H1 (cell line): ENCODE results near the gene MYBPC2. TPM values are rescaled to one million over a fixed set of nuclear protein-coding genes. Genes with fewer than 3 reads are reported as not detected.

Source experiments
- CTCF ChIA-PET: fragments of 300-600 bp; sonication (Branson Sonifier 250); formaldehyde crosslinking; loops from one replicate; lab custom pipeline; 2021; ENCODE audit not compliant: partially characterized antibody; lab: Charles Lee
- POLR2A ChIA-PET: fragments of 300-600 bp; sonication (Branson Sonifier 250); formaldehyde crosslinking; loops from one replicate; lab custom pipeline; 2021; ENCODE audit warnings: inconsistent platforms; ENCODE audit not compliant: partially characterized antibody; lab: Charles Lee
- DNase-seq, 2 experiments: peaks; one replicate each; pipeline versions ENCODE4 v3.0.0 to v3.0.0-alpha.2; 2010 to 2022; ENCODE audit warnings: low spot score in 2 of 2, low read depth in 1 of 2, mixed read lengths in 1 of 2
- FAIRE-seq: peaks from 2 replicates; lab custom pipeline; 2011; peaks lifted over from hg19 to GRCh38; lab: Jason Lieb, UNC
- H2AFZ ChIP-seq: 2 replicates; pipeline ENCODE4 v1.8.1; 2012; ENCODE audit warnings: low read length, inconsistent platforms
- H2AK5ac ChIP-seq: 2 replicates; pipeline ENCODE4 v1.6.1; 2013; ENCODE audit warnings: low read depth, low read length
- H2BK120ac ChIP-seq: replicated peaks from 2 replicates; pipeline ENCODE3; 2013; ENCODE audit warnings: low read depth, low read length, inconsistent platforms
- H2BK12ac ChIP-seq: 2 replicates; pipeline ENCODE4 v1.6.1; 2013; ENCODE audit warnings: low read depth, low read length
- H2BK15ac ChIP-seq: 2 replicates; pipeline ENCODE4 v1.6.1; 2013; ENCODE audit warnings: low read length
- H2BK20ac ChIP-seq: 2 replicates; pipeline ENCODE4 v1.6.1; 2013; ENCODE audit warnings: low read length
- H2BK5ac ChIP-seq: 2 replicates; pipeline ENCODE4 v1.6.1; 2013; ENCODE audit warnings: low read depth, low read length
- H3K14ac ChIP-seq: 2 replicates; pipeline ENCODE4 v1.6.1; 2013; ENCODE audit warnings: inconsistent platforms; ENCODE audit not compliant: insufficient read length
- H3K18ac ChIP-seq: 2 replicates; pipeline ENCODE4 v1.6.1; 2013; ENCODE audit warnings: low read length; ENCODE audit errors: extremely low read depth
- H3K23ac ChIP-seq: 2 replicates; pipeline ENCODE4 v1.6.1; 2013; ENCODE audit warnings: inconsistent platforms; ENCODE audit not compliant: insufficient read length
- H3K23me2 ChIP-seq: 2 replicates; pipeline ENCODE4 v1.6.1; 2013; ENCODE audit warnings: low read depth, low read length
- H3K27ac ChIP-seq: 2 replicates; pipeline ENCODE4 v1.6.1; 2011; ENCODE audit warnings: low read depth, low read length, inconsistent platforms
- H3K27me3 ChIP-seq, 4 experiments: replicated peaks in 1 of 4; 1 replicate in 1 of 4; 2 replicates in 3 of 4; pipeline versions ENCODE4 v1.6.1 to v1.8.1; 2011 to 2013; ENCODE audit warnings: low read length in 3 of 4, mild to moderate bottlenecking in 3 of 4, inconsistent platforms in 2 of 4, mixed read lengths in 2 of 4, moderate library complexity in 1 of 4; ENCODE audit not compliant: control insufficient read depth in 3 of 4, insufficient read depth in 3 of 4; ENCODE audit errors: extremely low read depth in 1 of 4
- H3K36me3 ChIP-seq, 4 experiments: 2 replicates each; pipeline versions ENCODE4 v1.6.1 to v1.8.1; 2011 to 2013; ENCODE audit warnings: mild to moderate bottlenecking in 4 of 4, low read length in 3 of 4, moderate library complexity in 2 of 4, control low read depth in 1 of 4, inconsistent platforms in 1 of 4; ENCODE audit not compliant: insufficient read depth in 4 of 4, control insufficient read depth in 2 of 4
- H3K4ac ChIP-seq: replicated peaks from 2 replicates; pipeline ENCODE3; 2013; ENCODE audit warnings: low read length, low read depth, mixed read lengths, inconsistent platforms; ENCODE audit not compliant: insufficient read length
- H3K4me1 ChIP-seq, 4 experiments: replicated peaks in 1 of 4; 1 replicate in 1 of 4; 2 replicates in 3 of 4; pipeline versions ENCODE4 v1.6.1 to v1.8.1; 2011 to 2013; ENCODE audit warnings: low read length in 3 of 4, inconsistent platforms in 2 of 4, mixed read lengths in 1 of 4; ENCODE audit not compliant: insufficient read depth in 4 of 4, control insufficient read depth in 3 of 4
- H3K4me2 ChIP-seq, 2 experiments: 2 replicates each; pipeline versions ENCODE4 v1.6.1 to v1.8.1; 2011 to 2013; ENCODE audit warnings: low read depth in 2 of 2, low read length in 2 of 2, control low read depth in 1 of 2, inconsistent platforms in 1 of 2, mild to moderate bottlenecking in 1 of 2; ENCODE audit not compliant: insufficient read depth in 1 of 2
- H3K4me3 ChIP-seq, 4 experiments: fragments of 200-600, 300-600 bp in 1 of 4; sonication (generic), shearing (Covaris generic), sonication (Bioruptor Twin) in 1 of 4; 2 replicates each; pipeline versions ENCODE4 v1.5.1 to v1.8.1; 2011 to 2016; ENCODE audit warnings: low read length in 4 of 4, low read depth in 3 of 4, control low read depth in 2 of 4, inconsistent platforms in 2 of 4, mild to moderate bottlenecking in 2 of 4, mixed read lengths in 1 of 4, moderate library complexity in 1 of 4; ENCODE audit not compliant: insufficient read depth in 2 of 4; ENCODE audit errors: extremely low read depth in 1 of 4
- H3K56ac ChIP-seq: replicated peaks from 2 replicates; pipeline ENCODE3; 2013; ENCODE audit warnings: low read depth, mild to moderate bottlenecking, mixed read lengths, low read length, inconsistent platforms; ENCODE audit not compliant: insufficient read length
- H3K79me1 ChIP-seq: 2 replicates; pipeline ENCODE4 v1.6.1; 2013; ENCODE audit warnings: low read depth, low read length, control low read depth
- H3K79me2 ChIP-seq, 2 experiments: 2 replicates each; pipeline versions ENCODE4 v1.6.1 to v1.8.1; 2012 to 2013; ENCODE audit warnings: low read length in 2 of 2, mild to moderate bottlenecking in 2 of 2, inconsistent platforms in 1 of 2; ENCODE audit not compliant: insufficient read depth in 2 of 2, control insufficient read depth in 1 of 2
- H3K9ac ChIP-seq, 4 experiments: replicated peaks in 1 of 4; 1 replicate in 1 of 4; 2 replicates in 3 of 4; pipeline versions ENCODE4 v1.6.1 to v1.8.1; 2011 to 2013; ENCODE audit warnings: low read depth in 3 of 4, low read length in 3 of 4, control low read depth in 2 of 4, mild to moderate bottlenecking in 2 of 4, moderate library complexity in 2 of 4, inconsistent platforms in 1 of 4; ENCODE audit errors: extremely low read depth in 1 of 4
- H3K9me3 ChIP-seq, 2 experiments: 2 replicates each; pipeline versions ENCODE4 v1.6.1 to v1.8.1; 2012 to 2013; ENCODE audit warnings: mild to moderate bottlenecking in 2 of 2, moderate library complexity in 2 of 2, control low read depth in 1 of 2, inconsistent platforms in 1 of 2, low read depth in 1 of 2, low read length in 1 of 2, mixed read lengths in 1 of 2; ENCODE audit not compliant: insufficient read depth in 2 of 2
- H4K20me1 ChIP-seq, 2 experiments: replicated peaks in 1 of 2; 2 replicates each; pipeline versions ENCODE3 to v1.8.1; 2011 to 2013; ENCODE audit warnings: inconsistent platforms in 2 of 2, low read length in 2 of 2, mild to moderate bottlenecking in 1 of 2; ENCODE audit not compliant: insufficient read depth in 2 of 2, control insufficient read depth in 1 of 2
- H4K5ac ChIP-seq: 2 replicates; pipeline ENCODE4 v1.6.1; 2013; ENCODE audit warnings: low read length, low read depth, mixed read lengths, inconsistent platforms; ENCODE audit not compliant: insufficient read length
- H4K8ac ChIP-seq: 2 replicates; pipeline ENCODE4 v1.8.0; 2013; ENCODE audit warnings: mild to moderate bottlenecking, moderate library complexity, low read length, inconsistent platforms; ENCODE audit not compliant: insufficient read depth; ENCODE audit errors: extremely low read depth
- H4K91ac ChIP-seq: replicated peaks from 2 replicates; pipeline ENCODE3; 2013; ENCODE audit warnings: low read length, mixed read lengths, inconsistent platforms; ENCODE audit not compliant: insufficient read length
- CEBPB ChIP-seq: IDR thresholded peaks from 2 replicates; pipeline ENCODE4 v1.6.1; 2012; ENCODE audit warnings: low read depth, low read length
- CTCF ChIP-seq, 3 experiments: IDR thresholded peaks; 1 replicate in 2 of 3; 2 replicates in 1 of 3; pipeline versions ENCODE4 v1.5.1 to v1.6.1; 2011; ENCODE audit warnings: low read length in 3 of 3, mild to moderate bottlenecking in 3 of 3, inconsistent platforms in 2 of 3, low read depth in 1 of 3, moderate library complexity in 1 of 3; ENCODE audit not compliant: insufficient read depth in 1 of 3; ENCODE audit errors: control extremely low read depth in 1 of 3
- EP300 ChIP-seq, 2 experiments: IDR thresholded peaks; 1 replicate in 1 of 2; 2 replicates in 1 of 2; pipeline ENCODE4 v1.6.1; 2011 to 2012; ENCODE audit warnings: low read depth in 2 of 2, low read length in 2 of 2, mild to moderate bottlenecking in 2 of 2, borderline replicate concordance in 1 of 2, inconsistent platforms in 1 of 2, moderate library complexity in 1 of 2
- GTF2F1 ChIP-seq: IDR thresholded peaks from 2 replicates; pipeline ENCODE4 v1.6.1; 2012; ENCODE audit warnings: low read depth, low read length, improper control_type of control experiment, borderline replicate concordance
- KDM5A ChIP-seq: fragments of 200-600 bp; IDR thresholded peaks from 2 replicates; pipeline ENCODE4 v1.7.1; 2012; ENCODE audit warnings: mild to moderate bottlenecking, low read length, inconsistent platforms, mixed read lengths
- RAD21 ChIP-seq, 2 experiments: IDR thresholded peaks in 1 of 2; conservative IDR thresholded peaks in 1 of 2; 2 replicates each; pipeline ENCODE4 v1.6.1; 2011; ENCODE audit warnings: low read depth in 2 of 2, low read length in 2 of 2, improper control_type of control experiment in 1 of 2, inconsistent platforms in 1 of 2, mild to moderate bottlenecking in 1 of 2, moderate library complexity in 1 of 2
- TAF1 ChIP-seq: IDR thresholded peaks from 2 replicates; pipeline ENCODE4 v1.6.1; 2011; ENCODE audit warnings: mild to moderate bottlenecking, low read depth, low read length
- WGBS, 2 experiments: shearing (Covaris generic) in 1 of 2; methylation state at CpG; one replicate each; pipeline versions ENCODE4 v1.1.6 to v1.1.7; 2013 to 2015; ENCODE audit warnings: low lambda C conversion rate in 2 of 2, mixed read lengths in 2 of 2, inconsistent platforms in 1 of 2, low coverage in 1 of 2, missing lambda C conversion rate in 1 of 2; ENCODE audit not compliant: insufficient replicate concordance in 2 of 2, insufficient coverage in 1 of 2, insufficient read length in 1 of 2; ENCODE audit errors: extremely low coverage in 1 of 2, missing lambda C conversion rate in 1 of 2; 5-methylcytosine and 5-hydroxymethylcytosine counted together
- polyA plus RNA-seq, 7 experiments: library from polyadenylated mRNA; depleted of rRNA in 3 of 7; stranded (reverse) in 5 of 7; unstranded in 2 of 7; fragments of >200 nt in 5 of 7; fragments of 200-250 nt in 2 of 7; gene quantifications; 1 replicate in 5 of 7; 2 replicates in 1 of 7; 4 replicates in 1 of 7; pipeline versions ENCODE4 v1.2.1 to v1.2.3, GENCODE V29; 2011 to 2013; ENCODE audit warnings: missing spikeins in 2 of 7, mixed read lengths in 2 of 7
- total RNA-seq: library from RNA; stranded (reverse); fragmentation: NEBNext Ultra II Directional; extraction: Animal tissue kit (Norgen Biotek cat#: 25700); gene quantifications from 2 replicates; pipeline ENCODE4 v1.2.1, GENCODE V29; 2021

MYBPC2 gene
- total and polyA plus RNA-seq, 2 of the 8 experiments (the other 6 are each of a cell fraction or from before 2014, with no cell fraction given) = 1.8 to 3.1 TPM

- H3K4me3 ChIP-seq = no peak overlapping the region
- H2BK12ac ChIP-seq = no peak overlapping the region
- H4K20me1 ChIP-seq = peaks cover 1 to 2% of the 10 kb centered on the region in 2 experiments
- H3K36me3 ChIP-seq = no peaks in the 10 kb centered on the region
- H2BK15ac ChIP-seq = no peak overlapping the region
- no peaks in the 10 kb centered on the region; the same call in 1 of the 2 replicates for H3K23me2 ChIP-seq
- CTCF ChIA-PET = interaction anchor here (0.8 to 4.0 kb wide), 6 partner anchors 10 to 46 kb away, joined by 3 to 17 read pairs (median 8); no protein-coding TSS in a partner anchor
- H4K91ac ChIP-seq = no peak overlapping the region
- H3K23ac ChIP-seq = no peak overlapping the region
- POLR2A ChIA-PET = interaction anchor here (1.0 to 2.0 kb wide), 3 partner anchors 9 to 20 kb away, joined by 3 to 4 read pairs (median 4); no protein-coding TSS in a partner anchor
- DNase-seq (no peak), FAIRE-seq (no peak)
- no peak overlapping the region for H3K18ac ChIP-seq
- no peak overlapping the region for H3K56ac ChIP-seq
- no peak overlapping the region for H4K8ac ChIP-seq
- H3K4ac ChIP-seq = no peak overlapping the region
- no peaks in the 10 kb centered on the region; the same call in 1 of the 2 replicates for H3K79me1 ChIP-seq
- H3K79me2 ChIP-seq = no peaks in the 10 kb centered on the region
- 86% methylated on average over 11 of the region's 11 CpGs; no CpG with 5 or more reads in 1 of the 2 experiments for WGBS, 2 experiments
- no peak overlapping the region for H2BK120ac ChIP-seq
- no peak overlapping the region for H4K5ac ChIP-seq
- H2AFZ ChIP-seq = no peak overlapping the region
- no peak overlapping the region for H3K9ac ChIP-seq
- H3K9me3 ChIP-seq = no peaks in the 10 kb centered on the region
- no peak overlapping the region for H2BK20ac ChIP-seq
- H3K4me2 ChIP-seq = no peak overlapping the region
- H3K27ac ChIP-seq = no peak overlapping the region
- H3K4me1 ChIP-seq = peaks cover 0 to 6% (median 4%) of the 10 kb centered on the region in 4 experiments; a peak in 4 of 7 replicates
- no peak overlapping the region for H3K14ac ChIP-seq
- no peak overlapping the region for H2AK5ac ChIP-seq
- no peak overlapping the region for H2BK5ac ChIP-seq
- H3K27me3 ChIP-seq = peaks cover 0 to 23% (median 13%) of the 10 kb centered on the region in 4 experiments; a peak in 5 of 7 replicates
- TF ChIP-seq KDM5A = no peak
- TF ChIP-seq CTCF (IDR thresholded peaks at IDR 0.05; ENCODE audit: control extremely low read depth in 1 of 3, insufficient read depth in 1 of 3, low read depth in 1 of 3, low read length in 3 of 3) = no peak
- no peak for TF ChIP-seq TAF1
- no peak for TF ChIP-seq RAD21 (IDR thresholded peaks at IDR 0.05 in 1 of 2, conservative IDR thresholded peaks at IDR 0.05 in 1 of 2; ENCODE audit: low read depth in 2 of 2, low read length in 2 of 2)
- no peak for TF ChIP-seq CEBPB
- TF ChIP-seq GTF2F1 = no peak
- TF ChIP-seq EP300 (IDR thresholded peaks at IDR 0.05; ENCODE audit: borderline replicate concordance in 1 of 2, low read depth in 2 of 2, low read length in 2 of 2) = no peak
Measured at GRCh38 chr19:50509366-50509765, 76.7 kb downstream of the MYBPC2 start.
